ENCODE results near the gene PHEX. TPM values are rescaled to one million over a fixed set of nuclear protein-coding genes. Genes with fewer than 3 reads are reported as not detected.

The PHEX gene
- polyA plus RNA-seq, 1 donor from 2014 or later: 0.59 TPM

- no peaks in the 10 kb centered on the region for H3K9me2 ChIP-seq (ENCODE audit: insufficient read depth, low read length)
- H3K9me3 ChIP-seq (ENCODE audit: low read length): no peaks in the 10 kb centered on the region
- TF ChIP-seq POLR2AphosphoS5 (IDR thresholded peaks at IDR 0.05): no peak
- no peak for TF ChIP-seq SMC3 (conservative IDR thresholded peaks at IDR 0.05; ENCODE audit: poor library complexity)
- no peak for TF ChIP-seq TAF1 (IDR thresholded peaks at IDR 0.05; ENCODE audit: low read depth)
- no peak for TF ChIP-seq EP300 (conservative IDR thresholded peaks at IDR 0.05; ENCODE audit: poor library complexity, severe bottlenecking)
- no peak for TF ChIP-seq MXI1 (conservative IDR thresholded peaks at IDR 0.05; ENCODE audit: poor library complexity, severe bottlenecking)
- TF ChIP-seq, protein P1, sequence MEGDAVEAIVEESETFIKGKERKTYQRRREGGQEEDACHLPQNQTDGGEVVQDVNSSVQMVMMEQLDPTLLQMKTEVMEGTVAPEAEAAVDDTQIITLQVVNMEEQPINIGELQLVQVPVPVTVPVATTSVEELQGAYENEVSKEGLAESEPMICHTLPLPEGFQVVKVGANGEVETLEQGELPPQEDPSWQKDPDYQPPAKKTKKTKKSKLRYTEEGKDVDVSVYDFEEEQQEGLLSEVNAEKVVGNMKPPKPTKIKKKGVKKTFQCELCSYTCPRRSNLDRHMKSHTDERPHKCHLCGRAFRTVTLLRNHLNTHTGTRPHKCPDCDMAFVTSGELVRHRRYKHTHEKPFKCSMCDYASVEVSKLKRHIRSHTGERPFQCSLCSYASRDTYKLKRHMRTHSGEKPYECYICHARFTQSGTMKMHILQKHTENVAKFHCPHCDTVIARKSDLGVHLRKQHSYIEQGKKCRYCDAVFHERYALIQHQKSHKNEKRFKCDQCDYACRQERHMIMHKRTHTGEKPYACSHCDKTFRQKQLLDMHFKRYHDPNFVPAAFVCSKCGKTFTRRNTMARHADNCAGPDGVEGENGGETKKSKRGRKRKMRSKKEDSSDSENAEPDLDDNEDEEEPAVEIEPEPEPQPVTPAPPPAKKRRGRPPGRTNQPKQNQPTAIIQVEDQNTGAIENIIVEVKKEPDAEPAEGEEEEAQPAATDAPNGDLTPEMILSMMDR (IDR thresholded peaks at IDR 0.05; ENCODE audit: poor library complexity, severe bottlenecking): no peak
- TF ChIP-seq, protein P2, sequence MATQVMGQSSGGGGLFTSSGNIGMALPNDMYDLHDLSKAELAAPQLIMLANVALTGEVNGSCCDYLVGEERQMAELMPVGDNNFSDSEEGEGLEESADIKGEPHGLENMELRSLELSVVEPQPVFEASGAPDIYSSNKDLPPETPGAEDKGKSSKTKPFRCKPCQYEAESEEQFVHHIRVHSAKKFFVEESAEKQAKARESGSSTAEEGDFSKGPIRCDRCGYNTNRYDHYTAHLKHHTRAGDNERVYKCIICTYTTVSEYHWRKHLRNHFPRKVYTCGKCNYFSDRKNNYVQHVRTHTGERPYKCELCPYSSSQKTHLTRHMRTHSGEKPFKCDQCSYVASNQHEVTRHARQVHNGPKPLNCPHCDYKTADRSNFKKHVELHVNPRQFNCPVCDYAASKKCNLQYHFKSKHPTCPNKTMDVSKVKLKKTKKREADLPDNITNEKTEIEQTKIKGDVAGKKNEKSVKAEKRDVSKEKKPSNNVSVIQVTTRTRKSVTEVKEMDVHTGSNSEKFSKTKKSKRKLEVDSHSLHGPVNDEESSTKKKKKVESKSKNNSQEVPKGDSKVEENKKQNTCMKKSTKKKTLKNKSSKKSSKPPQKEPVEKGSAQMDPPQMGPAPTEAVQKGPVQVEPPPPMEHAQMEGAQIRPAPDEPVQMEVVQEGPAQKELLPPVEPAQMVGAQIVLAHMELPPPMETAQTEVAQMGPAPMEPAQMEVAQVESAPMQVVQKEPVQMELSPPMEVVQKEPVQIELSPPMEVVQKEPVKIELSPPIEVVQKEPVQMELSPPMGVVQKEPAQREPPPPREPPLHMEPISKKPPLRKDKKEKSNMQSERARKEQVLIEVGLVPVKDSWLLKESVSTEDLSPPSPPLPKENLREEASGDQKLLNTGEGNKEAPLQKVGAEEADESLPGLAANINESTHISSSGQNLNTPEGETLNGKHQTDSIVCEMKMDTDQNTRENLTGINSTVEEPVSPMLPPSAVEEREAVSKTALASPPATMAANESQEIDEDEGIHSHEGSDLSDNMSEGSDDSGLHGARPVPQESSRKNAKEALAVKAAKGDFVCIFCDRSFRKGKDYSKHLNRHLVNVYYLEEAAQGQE (IDR thresholded peaks at IDR 0.05; ENCODE audit: borderline replicate concordance): no peak
- no peak for TF ChIP-seq EZH2 (IDR thresholded peaks at IDR 0.05; ENCODE audit: borderline replicate concordance, insufficient read depth, low read length, poor library complexity, severe bottlenecking)
- TF ChIP-seq RAD21 (conservative IDR thresholded peaks at IDR 0.05): no peak
Measured at GRCh38 chrX:22147214-22147613, 115.1 kb downstream of the PHEX start.

GRCh38 chrX:22147942-22148341 is 115.8 kb downstream of the PHEX start:
- no peaks in the 10 kb centered on the region for H3F3A ChIP-seq (ENCODE audit: insufficient read depth, low read length, poor library complexity, severe bottlenecking)
- no peaks in the 10 kb centered on the region for H3K27me3 ChIP-seq (ENCODE audit: insufficient read depth, low read depth, low read length)
- H3K27ac ChIP-seq (ENCODE audit: low read length): no peak overlapping the region
- no peak for TF ChIP-seq EZH2 (IDR thresholded peaks at IDR 0.05; ENCODE audit: borderline replicate concordance, insufficient read depth, low read length, poor library complexity, severe bottlenecking)
- no peaks in the 10 kb centered on the region for H3K9me2 ChIP-seq (ENCODE audit: insufficient read depth, low read length)
- no peak overlapping the region for H2AFZ ChIP-seq (ENCODE audit: low read depth, low read length)
- H3K4me2 ChIP-seq (ENCODE audit: low read length): no peak overlapping the region
- no peak overlapping the region for H3K4me3 ChIP-seq (ENCODE audit: low read length)
- H3K9ac ChIP-seq (ENCODE audit: low read length): no peak overlapping the region
- H3K9me3 ChIP-seq (ENCODE audit: low read length): no peaks in the 10 kb centered on the region
- H3K79me2 ChIP-seq (replicated peaks; ENCODE audit: insufficient read depth, low read length): no peaks in the 10 kb centered on the region
- no peaks in the 10 kb centered on the region for H3K36me3 ChIP-seq (ENCODE audit: insufficient read depth, low read length)
- no peaks in the 10 kb centered on the region for H4K20me1 ChIP-seq (ENCODE audit: insufficient read depth)

More at GRCh38 chrX:22147214-22147613, 115.1 kb downstream of the PHEX start:
- H3K36me3 ChIP-seq (ENCODE audit: insufficient read depth, low read length): no peaks in the 10 kb centered on the region
- no peaks in the 10 kb centered on the region for H4K20me1 ChIP-seq (ENCODE audit: insufficient read depth)
- H3K79me2 ChIP-seq (replicated peaks; ENCODE audit: insufficient read depth, low read length): no peaks in the 10 kb centered on the region
- no peak overlapping the region for H2AFZ ChIP-seq (ENCODE audit: low read depth, low read length)
- H3K4me2 ChIP-seq (ENCODE audit: low read length): no peak overlapping the region
- no peak overlapping the region for H3K9ac ChIP-seq (ENCODE audit: low read length)
- H3K27me3 ChIP-seq (ENCODE audit: insufficient read depth, low read depth, low read length): no peaks in the 10 kb centered on the region
- no peaks in the 10 kb centered on the region for H3F3A ChIP-seq (ENCODE audit: insufficient read depth, low read length, poor library complexity, severe bottlenecking)
- H3K4me3 ChIP-seq (ENCODE audit: low read length): no peak overlapping the region
- no peak overlapping the region for H3K27ac ChIP-seq (ENCODE audit: low read length)

- Histone ChIP-seq H2AFZ (ENCODE audit: low read depth, low read length) (no peak overlapping the region), H4K20me1 (ENCODE audit: insufficient read depth) (no peaks in the 10 kb centered on the region), H3K4me3 (ENCODE audit: low read length) (no peak overlapping the region), H3F3A (ENCODE audit: insufficient read depth, low read length, poor library complexity, severe bottlenecking) (no peaks in the 10 kb centered on the region), H3K36me3 (ENCODE audit: insufficient read depth, low read length) (no peaks in the 10 kb centered on the region), H3K4me2 (ENCODE audit: low read length) (no peak overlapping the region), H3K9ac (ENCODE audit: low read length) (no peak overlapping the region), H3K27ac (ENCODE audit: low read length) (no peak overlapping the region), H3K79me2 (replicated peaks; ENCODE audit: insufficient read depth, low read length) (no peaks in the 10 kb centered on the region), H3K9me3 (ENCODE audit: low read length) (no peaks in the 10 kb centered on the region), H3K9me2 (ENCODE audit: insufficient read depth, low read length) (no peaks in the 10 kb centered on the region), H3K27me3 (ENCODE audit: insufficient read depth, low read depth, low read length) (no peaks in the 10 kb centered on the region)
- TF ChIP-seq EZH2 (IDR thresholded peaks at IDR 0.05; ENCODE audit: borderline replicate concordance, insufficient read depth, low read length, poor library complexity, severe bottlenecking): no peak
- no peak for TF ChIP-seq EP300 (conservative IDR thresholded peaks at IDR 0.05; ENCODE audit: poor library complexity, severe bottlenecking)
- no peak for TF ChIP-seq RAD21 (conservative IDR thresholded peaks at IDR 0.05)
- TF ChIP-seq MXI1 (conservative IDR thresholded peaks at IDR 0.05; ENCODE audit: poor library complexity, severe bottlenecking): no peak
- no peak for TF ChIP-seq TAF1 (IDR thresholded peaks at IDR 0.05; ENCODE audit: low read depth)
- TF ChIP-seq, protein P2 (IDR thresholded peaks at IDR 0.05; ENCODE audit: borderline replicate concordance): no peak
- TF ChIP-seq, protein P1 (IDR thresholded peaks at IDR 0.05; ENCODE audit: poor library complexity, severe bottlenecking): no peak
- no peak for TF ChIP-seq POLR2AphosphoS5 (IDR thresholded peaks at IDR 0.05)
- no peak for TF ChIP-seq SMC3 (conservative IDR thresholded peaks at IDR 0.05; ENCODE audit: poor library complexity)
Measured at GRCh38 chrX:22148565-22148964, 116.4 kb downstream of the PHEX start.
